Uterus (tissue), 4 donors: ENCODE results near the gene CADM2. TPM values are rescaled to one million over a fixed set of nuclear protein-coding genes. Genes with fewer than 3 reads are reported as not detected.

Experiments
- DNase-seq, 2 donors: peaks; one replicate each; pipeline ENCODE4 v3.0.0-alpha.2; 2019 to 2020
- H3K27ac ChIP-seq, 2 donors: fragments of 200-600 bp; sonication (generic); 1 replicate in 1 of 2; 2 replicates in 1 of 2; pipeline ENCODE4 v1.5.1; 2016 to 2018
- H3K27me3 ChIP-seq, 2 donors: fragments of 200-600 bp; sonication (generic); one replicate each; pipeline ENCODE4 v1.5.1; 2018 to 2019; ENCODE audit warnings: control low read depth in 1 of 2
- H3K36me3 ChIP-seq, 2 donors: fragments of 200-600 bp; sonication (generic); one replicate each; pipeline ENCODE4 v1.5.1; 2019; ENCODE audit warnings: control low read depth in 1 of 2
- H3K4me1 ChIP-seq, 2 donors: fragments of 200-600 bp; sonication (generic); one replicate each; pipeline ENCODE4 v1.5.1; 2018 to 2019; ENCODE audit warnings: control low read depth in 1 of 2
- H3K4me3 ChIP-seq, 2 donors: fragments of 200-600 bp; sonication (generic); 1 replicate in 1 of 2; 2 replicates in 1 of 2; pipeline ENCODE4 v1.5.1; 2018 to 2019; ENCODE audit warnings: mild to moderate bottlenecking in 1 of 2
- H3K9me3 ChIP-seq, 2 donors: fragments of 200-600 bp; sonication (generic); one replicate each; pipeline ENCODE4 v1.5.1; 2019; ENCODE audit warnings: control low read depth in 1 of 2
- POLR2A ChIP-seq, 2 donors: fragments of 450-650 bp; IDR thresholded peaks; one replicate each; pipeline ENCODE4 v1.6.1; 2016; ENCODE audit warnings: antibody characterized with exemption in 2 of 2, mild to moderate bottlenecking in 1 of 2, moderate library complexity in 1 of 2
- intact Hi-C: fragments of 100-400 bp; cut with DNase I; formaldehyde crosslinking; loops from one replicate; pipeline ENCODE4 v1.15.1; 2023; ENCODE audit warnings: low total_unique reads
- total RNA-seq, 4 donors: library from RNA; depleted of rRNA in 3 of 4; stranded (reverse); fragments of >200 nt in 3 of 4; gene quantifications; one replicate each; pipeline versions ENCODE4 v1.1.0 to v1.2.4, GENCODE V29; 2014 to 2023
- TF ChIP-seq, protein P1 (sequence below), 4 experiments: fragments of 200-600 bp in 2 of 4; fragments of 450-650 bp in 2 of 4; sonication (generic) in 2 of 4; IDR thresholded peaks; one replicate each; pipeline ENCODE4 v1.5.1; 2016 to 2019; ENCODE audit warnings: antibody characterized with exemption in 4 of 4, mild to moderate bottlenecking in 2 of 4, moderate library complexity in 1 of 4
- donor health status: DM: yes; HTN: yes; CAD: no.

CADM2 gene
- total RNA-seq, 4 donors from 2014 or later, result 0.29 to 6.6 (median 0.85) TPM; not detected in 1

- no peak for DNase-seq
- Histone ChIP-seq H3K36me3 (no peaks in the 10 kb centered on the region), H3K4me3 (no peak overlapping the region), H3K9me3 (no peaks in the 10 kb centered on the region), H3K27ac (no peak overlapping the region), H3K4me1 (no peaks in the 10 kb centered on the region), H3K27me3 (no peaks in the 10 kb centered on the region)
- intact Hi-C loops, result no loop called here
- TF ChIP-seq, protein P1, sequence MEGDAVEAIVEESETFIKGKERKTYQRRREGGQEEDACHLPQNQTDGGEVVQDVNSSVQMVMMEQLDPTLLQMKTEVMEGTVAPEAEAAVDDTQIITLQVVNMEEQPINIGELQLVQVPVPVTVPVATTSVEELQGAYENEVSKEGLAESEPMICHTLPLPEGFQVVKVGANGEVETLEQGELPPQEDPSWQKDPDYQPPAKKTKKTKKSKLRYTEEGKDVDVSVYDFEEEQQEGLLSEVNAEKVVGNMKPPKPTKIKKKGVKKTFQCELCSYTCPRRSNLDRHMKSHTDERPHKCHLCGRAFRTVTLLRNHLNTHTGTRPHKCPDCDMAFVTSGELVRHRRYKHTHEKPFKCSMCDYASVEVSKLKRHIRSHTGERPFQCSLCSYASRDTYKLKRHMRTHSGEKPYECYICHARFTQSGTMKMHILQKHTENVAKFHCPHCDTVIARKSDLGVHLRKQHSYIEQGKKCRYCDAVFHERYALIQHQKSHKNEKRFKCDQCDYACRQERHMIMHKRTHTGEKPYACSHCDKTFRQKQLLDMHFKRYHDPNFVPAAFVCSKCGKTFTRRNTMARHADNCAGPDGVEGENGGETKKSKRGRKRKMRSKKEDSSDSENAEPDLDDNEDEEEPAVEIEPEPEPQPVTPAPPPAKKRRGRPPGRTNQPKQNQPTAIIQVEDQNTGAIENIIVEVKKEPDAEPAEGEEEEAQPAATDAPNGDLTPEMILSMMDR (IDR thresholded peaks at IDR 0.05), result no peak
- TF ChIP-seq POLR2A (IDR thresholded peaks at IDR 0.05), result no peak
Measured at GRCh38 chr3:85208650-85209049, 249.9 kb downstream of the CADM2 start.

DNA sequence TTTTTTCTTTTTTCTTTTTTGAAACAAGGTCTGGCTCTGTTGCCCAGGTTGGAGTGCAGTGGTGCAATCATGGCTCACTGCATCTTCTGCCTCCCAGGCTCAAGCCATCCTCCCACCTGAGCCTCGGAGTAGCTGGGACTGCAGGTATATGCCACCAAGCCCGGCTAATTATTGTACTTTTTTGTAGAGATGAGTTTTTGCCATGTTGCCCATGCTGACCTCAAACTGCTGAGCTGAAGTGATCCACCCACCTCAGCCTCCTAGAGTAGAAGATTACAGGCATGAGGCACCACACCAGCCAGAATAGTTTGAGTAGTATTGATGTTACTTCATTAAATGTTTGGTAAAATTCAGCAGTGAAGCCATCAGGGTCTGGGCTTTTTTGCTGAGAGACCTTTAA, 251.8 kb downstream of the CADM2 start:
- no peaks in the 10 kb centered on the region for H3K4me1 ChIP-seq
- TF ChIP-seq POLR2A (IDR thresholded peaks at IDR 0.05), result no peak
- TF ChIP-seq, protein P1 (IDR thresholded peaks at IDR 0.05), result no peak

DNA sequence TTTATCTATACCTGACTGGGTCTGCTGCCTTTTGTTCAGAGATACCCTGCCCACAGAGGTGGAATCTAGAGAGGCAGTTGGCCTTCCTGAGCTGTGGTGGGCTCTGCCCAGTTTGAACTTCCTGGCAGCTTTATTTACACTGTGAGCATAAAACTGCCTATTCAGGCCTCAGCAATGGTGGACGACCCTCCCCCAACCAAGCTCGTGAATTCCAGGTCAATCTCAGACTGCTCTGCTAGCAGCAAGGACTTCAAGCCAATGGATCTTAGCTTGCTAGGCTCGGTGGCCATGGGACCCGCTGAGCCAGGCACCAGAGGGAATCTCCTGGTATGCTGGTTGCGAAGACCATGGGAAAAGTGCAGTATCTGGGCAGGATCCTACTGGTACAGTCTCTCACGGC, 270.2 kb downstream of the CADM2 start:
- Histone ChIP-seq H3K9me3 (no peaks in the 10 kb centered on the region), H3K36me3 (no peaks in the 10 kb centered on the region), H3K27me3 (no peaks in the 10 kb centered on the region), H3K4me1 (no peaks in the 10 kb centered on the region), H3K27ac (no peak overlapping the region), H3K4me3 (no peak overlapping the region)
- TF ChIP-seq, protein P1 (IDR thresholded peaks at IDR 0.05), result no peak
- TF ChIP-seq POLR2A (IDR thresholded peaks at IDR 0.05), result no peak
- intact Hi-C loops, result no loop called here
- no peak for DNase-seq

More for the DNA sequence above, 251.8 kb downstream of the CADM2 start:
- no peaks in the 10 kb centered on the region for H3K36me3 ChIP-seq
- intact Hi-C loops, result no loop called here
- H3K27ac ChIP-seq, result no peak overlapping the region
- DNase-seq, result no peak
- no peak overlapping the region for H3K4me3 ChIP-seq
- no peaks in the 10 kb centered on the region for H3K9me3 ChIP-seq
- no peaks in the 10 kb centered on the region for H3K27me3 ChIP-seq

GRCh38 chr3:85244091-85244490, 285.3 kb downstream of the CADM2 start:
- Histone ChIP-seq H3K9me3 (no peaks in the 10 kb centered on the region), H3K27me3 (no peaks in the 10 kb centered on the region), H3K4me1 (no peaks in the 10 kb centered on the region), H3K36me3 (no peaks in the 10 kb centered on the region), H3K27ac (no peak overlapping the region), H3K4me3 (no peak overlapping the region)
- DNase-seq, result no peak
- TF ChIP-seq POLR2A (IDR thresholded peaks at IDR 0.05), result no peak
- TF ChIP-seq, protein P1 (IDR thresholded peaks at IDR 0.05), result no peak
- intact Hi-C loops, result no loop called here

DNA sequence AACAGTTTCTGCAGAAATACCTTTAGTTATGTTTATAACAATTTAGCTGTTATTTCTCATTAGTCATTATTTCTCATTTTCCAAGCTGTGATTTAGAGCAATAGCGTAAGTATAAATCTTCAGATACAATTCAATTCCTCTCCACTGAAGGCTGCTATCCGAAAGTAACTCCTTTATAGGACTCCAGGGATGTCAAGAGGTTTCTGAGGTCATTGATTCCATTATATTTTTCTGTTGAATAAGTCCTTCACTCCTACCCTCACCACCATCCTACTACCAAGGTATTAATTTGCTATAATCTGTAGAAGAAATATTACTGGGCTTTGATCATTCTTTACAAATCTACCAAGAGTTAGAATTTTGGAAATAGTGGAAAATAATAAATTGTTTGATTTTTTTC, 285.7 kb downstream of the CADM2 start:
- Histone ChIP-seq H3K4me3 (no peak overlapping the region), H3K9me3 (no peaks in the 10 kb centered on the region), H3K27ac (no peak overlapping the region), H3K36me3 (no peaks in the 10 kb centered on the region), H3K27me3 (no peaks in the 10 kb centered on the region), H3K4me1 (no peaks in the 10 kb centered on the region)
- no peak for DNase-seq
- TF ChIP-seq POLR2A (IDR thresholded peaks at IDR 0.05), result no peak
- TF ChIP-seq, protein P1 (IDR thresholded peaks at IDR 0.05), result no peak
- intact Hi-C loops, result no loop called here
